ENCODE measurements around the gene PHLDB1. TPM values are rescaled to one million over a fixed set of nuclear protein-coding genes. Genes with fewer than 3 reads are reported as not detected.

PHLDB1 gene
- polyA plus RNA-seq, 1 donor (not counting 4 experiments of a cell fraction or from before 2014, with no cell fraction given) = 35.0 TPM

DNA sequence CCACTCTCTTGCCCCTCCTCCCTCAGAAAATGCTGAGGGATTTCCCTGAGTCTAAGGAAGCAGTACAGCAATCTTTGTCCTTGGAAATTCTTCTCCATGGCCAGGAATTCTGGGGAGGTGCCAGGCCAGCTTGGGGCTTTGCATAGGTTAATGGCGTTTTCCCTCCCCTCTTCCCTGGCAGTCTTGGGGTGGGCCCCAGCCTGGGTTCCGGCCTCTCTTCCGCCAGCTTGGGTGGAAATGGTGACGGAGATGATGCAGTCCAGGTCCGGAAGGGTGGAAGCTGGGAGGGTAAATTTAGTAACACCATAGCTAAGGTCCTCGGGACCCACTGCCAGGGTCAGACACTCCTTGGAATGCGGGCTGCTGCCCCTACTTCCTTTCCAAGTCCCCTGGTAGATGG lies 5.0 kb downstream of the PHLDB1 start:
- no peaks in the 10 kb centered on the region for H3K9me3 ChIP-seq (ENCODE audit: control insufficient read depth, low read depth, low read length)
- H2AFZ ChIP-seq (ENCODE audit: control insufficient read depth, low read length) = no peak overlapping the region
- DNase-seq (ENCODE audit: low read depth, low spot score) (no peak), FAIRE-seq (no peak)
- no peak overlapping the region for H3K9ac ChIP-seq (ENCODE audit: control insufficient read depth, extremely low read depth, insufficient read depth, low read length)
- no peak overlapping the region for H3K4me3 ChIP-seq (ENCODE audit: control insufficient read depth in 2 of 3, extremely low read depth in 1 of 3, insufficient read depth in 2 of 3, low read depth in 1 of 3, low read length in 3 of 3)
- H3K4me1 ChIP-seq (ENCODE audit: control insufficient read depth, extremely low read depth, insufficient read depth, low read length) = peaks cover 4% of the 10 kb centered on the region
- no peaks in the 10 kb centered on the region for H4K20me1 ChIP-seq (ENCODE audit: control insufficient read depth, extremely low read depth, insufficient read depth, low read length)
- H3K9me1 ChIP-seq (ENCODE audit: control insufficient read depth, extremely low read depth, insufficient read depth, low read length) = no peaks in the 10 kb centered on the region
- dilution Hi-C loops (cut with MboI; ENCODE audit: extremely low pct_ligation_motif_present, low sequenced_read_pairs) = no loop called here
- H3K79me2 ChIP-seq (ENCODE audit: control insufficient read depth, insufficient read depth, low read length) = no peaks in the 10 kb centered on the region
- TF ChIP-seq EZH2 (IDR thresholded peaks at IDR 0.05; ENCODE audit: low read length) = no peak
- TF ChIP-seq, protein P1, sequence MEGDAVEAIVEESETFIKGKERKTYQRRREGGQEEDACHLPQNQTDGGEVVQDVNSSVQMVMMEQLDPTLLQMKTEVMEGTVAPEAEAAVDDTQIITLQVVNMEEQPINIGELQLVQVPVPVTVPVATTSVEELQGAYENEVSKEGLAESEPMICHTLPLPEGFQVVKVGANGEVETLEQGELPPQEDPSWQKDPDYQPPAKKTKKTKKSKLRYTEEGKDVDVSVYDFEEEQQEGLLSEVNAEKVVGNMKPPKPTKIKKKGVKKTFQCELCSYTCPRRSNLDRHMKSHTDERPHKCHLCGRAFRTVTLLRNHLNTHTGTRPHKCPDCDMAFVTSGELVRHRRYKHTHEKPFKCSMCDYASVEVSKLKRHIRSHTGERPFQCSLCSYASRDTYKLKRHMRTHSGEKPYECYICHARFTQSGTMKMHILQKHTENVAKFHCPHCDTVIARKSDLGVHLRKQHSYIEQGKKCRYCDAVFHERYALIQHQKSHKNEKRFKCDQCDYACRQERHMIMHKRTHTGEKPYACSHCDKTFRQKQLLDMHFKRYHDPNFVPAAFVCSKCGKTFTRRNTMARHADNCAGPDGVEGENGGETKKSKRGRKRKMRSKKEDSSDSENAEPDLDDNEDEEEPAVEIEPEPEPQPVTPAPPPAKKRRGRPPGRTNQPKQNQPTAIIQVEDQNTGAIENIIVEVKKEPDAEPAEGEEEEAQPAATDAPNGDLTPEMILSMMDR (optimal IDR thresholded peaks at IDR 0.05 in 1 of 3, IDR thresholded peaks at IDR 0.05 in 1 of 3, conservative IDR thresholded peaks at IDR 0.05 in 1 of 3; ENCODE audit: extremely low read depth in 1 of 3, insufficient read depth in 2 of 3, low read length in 3 of 3) = no peak
- H3K36me3 ChIP-seq (ENCODE audit: control insufficient read depth in 2 of 2, extremely low read depth in 1 of 2, insufficient read depth in 2 of 2, low read length in 2 of 2) = peaks cover 0 to 3% of the 10 kb centered on the region in 2 experiments
- H3K4me2 ChIP-seq (ENCODE audit: control insufficient read depth, extremely low read depth, insufficient read depth, low read depth, low read length) = no peak overlapping the region
- no peak overlapping the region for H3K27ac ChIP-seq (ENCODE audit: control insufficient read depth, insufficient read depth, low read length)
- no peaks in the 10 kb centered on the region for H3K27me3 ChIP-seq (ENCODE audit: control insufficient read depth, extremely low read depth, insufficient read depth, low read length)

DNA sequence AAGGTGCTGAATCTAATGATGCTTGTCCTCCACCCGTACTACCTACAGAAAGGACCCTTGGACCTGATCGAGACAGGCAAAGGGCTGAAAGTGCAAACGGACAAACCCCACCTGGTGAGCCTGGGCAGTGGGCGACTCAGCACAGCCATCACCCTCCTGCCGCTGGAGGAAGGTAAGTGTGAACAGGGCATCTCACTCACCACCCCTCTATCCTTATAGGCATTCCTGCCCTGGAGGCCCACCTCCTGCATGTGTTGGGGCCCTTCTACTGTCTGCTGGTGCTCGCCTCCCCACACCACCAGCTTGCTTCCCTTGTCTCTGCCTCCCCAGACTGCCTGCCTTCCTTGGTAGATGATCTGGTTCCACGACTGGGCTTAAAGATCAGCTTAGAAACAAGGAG lies 7.1 kb downstream of the PHLDB1 start:
- Histone ChIP-seq H4K20me1 (ENCODE audit: control insufficient read depth, extremely low read depth, insufficient read depth, low read length) (no peaks in the 10 kb centered on the region), H3K4me2 (ENCODE audit: control insufficient read depth, extremely low read depth, insufficient read depth, low read depth, low read length) (no peak overlapping the region), H3K4me3 (ENCODE audit: control insufficient read depth in 2 of 3, extremely low read depth in 1 of 3, insufficient read depth in 2 of 3, low read depth in 1 of 3, low read length in 3 of 3) (no peak overlapping the region), H3K4me1 (ENCODE audit: control insufficient read depth, extremely low read depth, insufficient read depth, low read length) (peaks cover 21% of the 10 kb centered on the region), H3K9me3 (ENCODE audit: control insufficient read depth, low read depth, low read length) (no peaks in the 10 kb centered on the region), H3K36me3 (ENCODE audit: control insufficient read depth in 2 of 2, extremely low read depth in 1 of 2, insufficient read depth in 2 of 2, low read length in 2 of 2) (peaks cover 0 to 3% of the 10 kb centered on the region in 2 experiments), H3K79me2 (ENCODE audit: control insufficient read depth, insufficient read depth, low read length) (no peaks in the 10 kb centered on the region), H3K9ac (ENCODE audit: control insufficient read depth, extremely low read depth, insufficient read depth, low read length) (no peak overlapping the region), H3K27me3 (ENCODE audit: control insufficient read depth, extremely low read depth, insufficient read depth, low read length) (no peaks in the 10 kb centered on the region), H3K9me1 (ENCODE audit: control insufficient read depth, extremely low read depth, insufficient read depth, low read length) (no peaks in the 10 kb centered on the region), H3K27ac (ENCODE audit: control insufficient read depth, insufficient read depth, low read length) (no peak overlapping the region), H2AFZ (ENCODE audit: control insufficient read depth, low read length) (no peak overlapping the region)
- no peak for FAIRE-seq
- no peak for TF ChIP-seq EZH2 (IDR thresholded peaks at IDR 0.05; ENCODE audit: low read length)
- TF ChIP-seq, protein P1 (optimal IDR thresholded peaks at IDR 0.05 in 1 of 3, IDR thresholded peaks at IDR 0.05 in 1 of 3, conservative IDR thresholded peaks at IDR 0.05 in 1 of 3; ENCODE audit: extremely low read depth in 1 of 3, insufficient read depth in 2 of 3, low read length in 3 of 3) = no peak
- no peak for DNase-seq (ENCODE audit: low read depth, low spot score)
- dilution Hi-C loops (cut with MboI; ENCODE audit: extremely low pct_ligation_motif_present, low sequenced_read_pairs) = no loop called here

All from keratinocyte (primary cell).